GM18498 (cell line): ENCODE measurements around the gene LPAR1.

Source experiments
- ATAC-seq: cut with Tn5 transposase; IDR thresholded peaks from one replicate; pipeline ENCODE4 v1.9.1; 2021; ENCODE audit warnings: mild to moderate bottlenecking, moderate library complexity; ENCODE audit not compliant: unreplicated experiment

Gene LPAR1

DNA sequence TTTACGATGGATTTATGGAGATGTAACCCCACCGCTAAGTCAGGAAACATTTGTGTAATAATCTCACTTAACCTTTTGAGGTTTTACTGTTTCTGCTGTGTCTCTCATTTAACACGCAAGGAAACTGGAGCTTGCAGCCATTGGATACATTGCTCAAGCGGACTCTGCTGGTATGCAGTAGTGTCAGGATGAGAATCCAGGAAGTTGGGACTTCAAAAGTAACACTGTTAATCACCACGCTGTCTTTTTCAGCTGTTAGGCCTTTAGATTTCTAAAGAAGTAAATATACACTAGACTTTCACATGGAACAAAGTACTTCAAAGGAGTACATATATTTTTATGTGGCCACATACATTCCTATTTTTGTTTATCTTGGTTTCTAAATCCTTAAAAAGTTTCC is 114.7 kb downstream of the LPAR1 start:
- no peak for ATAC-seq

GRCh38 chr9:110922145-110922544 is 116.1 kb downstream of the LPAR1 start:
- no peak for ATAC-seq

- ATAC-seq: no peak
Measured at GRCh38 chr9:110921705-110922104, 116.6 kb downstream of the LPAR1 start.

DNA sequence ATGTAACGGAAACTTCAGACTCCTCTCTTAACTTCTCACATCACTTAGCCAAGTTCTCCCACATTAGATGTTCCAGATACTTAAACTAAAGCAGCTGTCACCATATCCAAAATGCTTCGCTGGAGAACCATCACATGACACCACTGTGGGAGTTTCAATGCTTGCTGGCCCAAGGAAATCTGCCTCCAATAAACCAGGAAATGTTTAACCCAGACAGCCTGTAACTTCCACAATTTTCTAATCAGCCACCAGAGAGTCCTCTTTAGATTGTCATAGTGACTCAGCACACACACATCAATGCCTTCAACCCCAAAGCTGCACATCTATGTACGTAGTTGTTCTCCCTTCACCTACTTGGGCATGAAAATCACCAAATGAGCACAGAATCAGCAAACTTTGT is 118.7 kb downstream of the LPAR1 start:
- no peak for ATAC-seq

GRCh38 chr9:110919050-110919435 is 119.2 kb downstream of the LPAR1 start:
- no peak for ATAC-seq

DNA sequence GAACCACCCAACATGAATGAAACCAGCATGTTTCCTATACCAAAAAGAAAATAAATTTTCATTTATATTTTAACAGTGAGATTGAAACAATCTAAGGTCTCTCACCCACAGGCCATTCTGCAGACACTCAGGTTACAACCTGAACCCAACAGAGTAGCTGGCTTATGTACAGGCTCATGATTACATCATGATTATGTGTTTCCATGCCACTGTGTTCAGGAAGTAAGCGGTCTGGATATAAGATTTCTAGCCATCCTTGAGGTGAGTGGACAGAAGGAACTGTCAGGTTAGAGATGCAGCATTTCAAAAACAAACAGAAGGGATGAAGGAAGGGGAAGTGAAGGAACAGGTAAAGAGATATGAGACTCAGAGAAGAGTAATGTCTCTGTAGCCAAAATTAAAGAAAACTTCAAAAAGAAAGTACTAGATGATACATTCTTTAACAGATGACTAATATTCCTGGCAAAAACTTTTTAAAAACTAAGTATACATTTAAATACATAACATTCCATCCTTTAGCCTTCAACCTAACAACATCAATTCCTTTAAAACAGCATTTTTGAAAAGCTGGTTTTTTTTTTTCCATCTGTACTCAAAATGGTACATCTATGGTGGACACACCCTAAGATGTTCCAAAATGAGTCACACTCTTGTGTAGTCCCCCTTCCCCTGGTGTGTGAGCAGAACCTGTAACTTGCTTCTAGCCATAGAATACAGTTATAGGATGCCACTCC is 119.8 kb downstream of the LPAR1 start:
- no peak for ATAC-seq

DNA sequence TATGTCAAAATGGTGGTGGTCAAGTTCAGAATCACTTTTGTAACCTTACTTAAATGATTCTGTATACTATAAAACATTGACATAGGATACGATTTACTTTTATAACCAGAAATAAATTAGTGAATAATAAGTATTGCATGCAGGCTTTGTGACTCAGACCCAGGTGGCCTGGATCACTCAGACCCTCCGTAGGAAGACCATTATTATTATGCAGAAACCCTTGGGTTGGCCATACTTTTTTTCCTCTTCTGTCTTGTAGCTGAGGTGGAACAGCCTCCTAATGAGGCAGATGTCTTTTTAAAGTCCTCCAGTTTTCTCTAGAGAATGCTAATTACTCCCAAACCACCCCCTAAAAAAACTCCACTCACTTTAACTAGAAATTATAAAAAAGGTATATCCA is 121.9 kb downstream of the LPAR1 start:
- ATAC-seq: no peak

DNA sequence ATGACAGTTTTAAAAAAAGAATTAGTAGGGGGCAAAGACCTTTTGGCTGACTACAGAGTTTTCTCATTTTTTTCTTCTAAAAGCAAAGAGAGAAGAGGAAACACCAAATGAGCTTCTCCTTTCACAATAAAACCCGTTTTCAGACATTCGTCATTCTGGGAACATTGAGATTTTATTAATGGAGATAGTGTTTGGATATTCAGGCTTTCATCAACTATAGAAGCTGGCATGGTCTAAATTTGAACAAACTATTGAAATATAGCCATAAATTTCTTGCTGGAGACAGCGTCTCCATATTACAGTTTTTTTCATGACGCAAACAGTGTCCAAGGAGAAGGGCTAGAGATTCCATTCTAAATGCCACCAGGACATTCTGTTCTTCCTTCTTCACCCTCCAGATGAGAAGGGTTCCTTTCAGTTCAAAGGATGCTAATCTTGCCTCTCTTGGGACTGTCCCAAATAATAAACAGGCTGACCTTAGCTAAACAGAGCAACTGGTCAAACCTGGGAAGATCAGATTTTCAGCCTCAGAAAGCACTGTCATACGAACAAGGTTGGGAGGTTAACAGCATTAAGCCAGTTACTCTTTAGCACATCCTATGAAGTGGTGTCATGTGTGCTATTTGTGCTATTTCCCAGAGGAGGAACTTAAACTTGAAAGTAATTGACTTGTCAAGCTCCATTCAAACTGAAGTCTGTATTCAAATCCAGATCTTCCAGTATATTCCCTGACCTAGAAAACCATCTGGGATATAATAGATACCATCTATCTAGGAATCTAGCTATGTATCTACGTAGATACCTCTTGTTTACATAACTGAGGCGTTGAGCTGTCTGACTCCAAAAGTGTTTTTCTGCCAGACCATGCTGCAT is 125.6 kb downstream of the LPAR1 start:
- ATAC-seq: no peak

DNA sequence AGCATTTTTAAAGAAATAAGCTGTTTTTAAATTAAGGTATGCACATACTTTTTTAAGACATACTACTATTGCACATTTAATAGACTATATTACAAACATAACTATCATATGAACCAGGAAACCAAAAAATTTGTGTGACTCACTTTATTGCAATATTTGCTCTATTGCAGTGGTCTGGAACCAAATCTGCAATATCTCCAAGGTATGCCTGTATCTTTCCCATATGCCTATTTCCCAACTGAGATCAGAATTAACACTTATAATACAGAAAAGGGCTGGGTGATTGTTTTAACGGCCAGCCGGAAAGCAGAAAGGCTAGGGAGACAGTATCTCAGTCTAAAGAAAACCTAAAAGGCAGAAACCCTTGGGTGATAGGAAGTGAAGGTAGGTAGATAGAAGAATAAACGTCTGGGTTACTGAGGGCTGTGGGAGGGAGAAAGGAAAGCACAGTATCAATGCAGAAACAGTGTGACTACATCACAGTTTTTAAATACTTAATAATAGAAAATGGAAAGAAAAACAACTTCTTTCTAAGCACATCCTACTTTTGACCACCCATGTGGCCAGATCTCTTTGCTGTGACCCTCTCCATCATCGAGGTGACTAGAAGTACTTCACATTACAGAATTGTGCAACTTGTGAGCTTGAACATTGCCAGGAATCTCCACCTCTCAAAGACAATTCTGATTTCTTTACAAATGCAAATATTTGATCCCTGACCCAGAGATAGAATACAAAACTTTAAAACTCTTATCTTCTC is 126.4 kb downstream of the LPAR1 start:
- no peak for ATAC-seq

DNA sequence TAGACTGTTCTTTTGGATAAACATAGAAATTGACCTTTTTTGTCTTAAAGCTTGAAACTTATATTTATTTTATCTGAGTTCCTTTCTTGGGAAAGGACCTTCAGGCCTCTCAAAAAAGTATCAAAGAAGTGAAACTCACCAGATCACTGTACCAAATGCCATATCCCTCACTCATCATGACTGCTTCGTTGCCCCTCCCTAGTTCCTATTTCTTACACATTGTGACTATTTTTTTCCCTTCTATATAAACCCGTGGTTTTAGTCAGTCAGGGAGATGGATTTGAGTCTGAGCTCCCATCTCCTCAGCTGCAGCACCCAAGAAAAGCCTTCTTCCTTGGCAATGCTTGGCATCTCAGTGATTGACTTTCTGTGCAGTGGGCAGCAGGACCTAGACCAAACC is 129.4 kb downstream of the LPAR1 start:
- no peak for ATAC-seq

GRCh38 chr9:110900917-110901316 is 137.4 kb downstream of the LPAR1 start:
- ATAC-seq: no peak

DNA sequence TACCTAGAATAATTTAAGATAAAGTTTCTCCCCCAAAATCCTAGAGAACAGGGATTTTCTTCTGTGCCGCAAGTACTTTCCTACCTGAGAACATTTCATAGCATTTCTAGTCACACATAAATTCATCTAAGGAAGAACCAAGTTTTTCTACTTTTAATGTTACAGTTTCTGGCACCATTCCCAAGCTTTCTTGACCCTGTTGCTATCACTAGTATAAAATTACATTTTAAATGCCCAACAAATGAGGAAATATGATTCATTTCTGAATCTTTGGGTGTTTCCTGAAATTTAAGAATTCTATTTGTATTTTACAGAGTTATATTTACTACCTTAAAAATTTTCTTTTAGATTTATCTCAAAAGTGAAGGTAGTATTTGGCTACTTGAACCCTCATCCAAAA is 137.8 kb downstream of the LPAR1 start:
- no peak for ATAC-seq

DNA sequence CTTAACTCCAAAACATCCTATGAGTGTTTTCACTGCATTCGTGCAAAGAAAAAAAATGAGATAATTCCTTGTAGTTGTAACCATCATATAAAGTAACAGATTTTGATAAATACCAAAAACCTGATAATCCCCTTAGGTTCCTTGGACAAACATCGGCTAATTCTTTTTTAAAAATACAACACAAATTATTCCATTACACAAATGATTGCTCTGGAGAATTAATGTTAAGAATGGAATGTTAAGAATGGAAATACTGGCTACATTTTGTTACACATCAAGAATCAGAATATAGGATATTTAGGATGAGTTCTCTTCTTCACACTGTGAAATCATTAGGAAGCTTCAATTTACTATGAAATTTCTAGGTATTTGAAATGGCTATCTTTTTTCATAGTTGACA is 139.4 kb downstream of the LPAR1 start:
- no peak for ATAC-seq

DNA sequence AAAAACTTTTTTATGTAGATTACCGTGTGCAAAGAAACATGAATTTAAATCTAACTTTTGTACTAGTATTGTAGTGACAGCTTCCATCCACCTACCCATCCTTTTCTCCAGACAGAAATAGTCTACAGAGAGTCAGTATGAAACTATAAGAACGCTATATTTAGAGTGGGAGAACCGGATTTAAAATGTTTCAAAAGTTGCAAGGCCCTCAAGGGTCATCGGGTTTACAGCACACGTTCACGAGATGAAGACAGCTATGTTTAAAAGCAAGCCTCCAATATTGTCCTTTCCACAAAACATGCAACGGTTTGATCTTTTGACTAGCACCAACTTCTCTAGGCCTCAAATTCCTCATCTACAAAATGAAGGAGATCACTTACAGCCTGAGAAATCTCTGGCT is 139.9 kb downstream of the LPAR1 start:
- ATAC-seq: no peak

- no peak for ATAC-seq
Measured at GRCh38 chr9:110897943-110898342, 140.3 kb downstream of the LPAR1 start.

GRCh38 chr9:110895147-110895905 is 142.9 kb downstream of the LPAR1 start:
- ATAC-seq: no peak

GRCh38 chr9:110894731-110895130 is 143.5 kb downstream of the LPAR1 start:
- ATAC-seq: no peak

DNA sequence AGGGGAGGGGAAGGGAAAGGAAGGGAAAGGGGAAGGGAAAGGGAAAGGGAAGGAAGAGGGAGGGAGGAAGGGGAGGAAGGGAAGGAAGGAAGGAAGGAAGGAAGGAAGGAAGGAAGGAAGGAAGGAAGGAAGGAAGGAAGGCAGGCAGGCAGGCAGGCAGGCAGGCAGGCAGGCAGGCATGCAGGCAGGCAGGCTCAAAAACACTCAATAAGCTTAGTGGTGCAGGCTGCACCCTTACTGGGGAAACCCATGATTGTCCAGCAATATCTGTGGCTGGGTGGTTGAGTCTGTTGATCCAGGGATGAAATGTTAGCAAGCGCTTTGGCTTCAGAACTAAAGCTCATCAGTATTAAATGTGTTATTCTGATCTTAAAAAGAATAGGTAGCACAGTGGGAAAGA is 145.6 kb downstream of the LPAR1 start:
- ATAC-seq: no peak

DNA sequence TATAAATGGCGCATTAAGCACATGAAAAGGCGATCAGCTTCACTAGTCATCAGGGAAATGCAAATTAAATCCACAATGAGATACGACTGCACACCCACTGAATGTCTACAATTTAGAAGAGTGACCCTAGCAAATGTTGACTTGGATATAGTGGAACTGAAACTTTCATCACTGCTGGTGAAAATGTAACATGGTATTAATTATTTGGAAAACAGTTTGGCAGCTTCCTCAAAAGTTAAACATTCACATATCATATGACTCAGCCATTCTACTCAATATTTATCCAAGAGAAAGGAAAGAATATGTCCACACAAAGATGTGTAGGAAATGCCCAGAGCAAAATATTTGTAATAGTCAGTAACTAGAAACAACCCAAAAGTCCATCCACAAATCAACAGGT is 146.5 kb downstream of the LPAR1 start:
- ATAC-seq: no peak

DNA sequence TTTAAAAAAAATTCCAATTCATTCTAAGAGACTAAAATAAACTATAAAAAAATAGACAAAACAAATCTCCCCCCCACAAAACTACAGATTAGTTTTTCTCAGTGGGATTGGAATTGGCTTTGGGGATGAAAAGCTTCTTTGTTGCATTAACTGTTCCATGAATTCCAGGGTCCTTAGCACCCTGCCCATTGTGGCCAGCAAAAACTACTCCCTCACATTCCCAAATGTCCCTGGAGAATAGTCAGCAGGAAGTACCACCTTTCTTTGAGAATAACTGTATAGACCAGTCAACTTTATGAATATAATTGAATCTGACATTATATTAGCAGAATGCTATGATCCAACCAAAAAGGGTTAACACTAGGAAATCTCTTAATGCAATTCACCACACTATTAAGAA is 147.9 kb downstream of the LPAR1 start:
- ATAC-seq: no peak

GRCh38 chr9:110887276-110887675 is 151.0 kb downstream of the LPAR1 start:
- no peak for ATAC-seq
